ENCODE measurements around the gene MYO5B. TPM values are rescaled to one million over a fixed set of nuclear protein-coding genes. Genes with fewer than 3 reads are reported as not detected.

Gene MYO5B
- total and polyA plus RNA-seq, 10 of the 15 experiments (the other 5 are each of a cell fraction or from before 2014, with no cell fraction given) = 2.5 to 4.5 (median 3.3) TPM

GRCh38 chr18:50131591-50131990, 63.4 kb downstream of the MYO5B start:
- FAIRE-seq (no peak), DNase-seq (ENCODE audit: low read depth, low spot score) (peak; percentile 48), ATAC-seq (peak; percentile 89)
- no peaks in the 10 kb centered on the region for H3K79me2 ChIP-seq (ENCODE audit: control insufficient read depth, insufficient read depth, low read length)
- in situ Hi-C loops (cut with MboI) (no loop called here), intact Hi-C loops (cut with micrococcal nuclease; ENCODE audit: unreplicated experiment) (loop anchor here (10.0 kb wide), 2 partner anchors 53 to 223 kb away; no protein-coding TSS in a partner anchor)
- H3K4me2 ChIP-seq (ENCODE audit: control insufficient read depth, insufficient read depth) = no peak overlapping the region
- H3K4me3 ChIP-seq = no peak overlapping the region
- ChIA-PET SMC1A (ENCODE audit: uncharacterized antibody, unreplicated experiment) (interaction anchor here (1.1 to 7.7 kb wide), 13 partner anchors 9 to 225 kb away, joined by 3 to 107 read pairs (median 9); no protein-coding TSS in a partner anchor), RAD21 (ENCODE audit: unreplicated experiment) (interaction anchor here (0.9 to 4.5 kb wide), 16 partner anchors 10 to 225 kb away, joined by 3 to 40 read pairs (median 6); partner anchors contain the start of gene MYO5B), CTCF (interaction anchor here (1.0 to 4.7 kb wide), 10 partner anchors 11 to 225 kb away, joined by 3 to 16 read pairs (median 6); partner anchors contain the start of gene MYO5B), POLR2A (interaction anchor here (0.9 to 5.0 kb wide), 5 partner anchors 10 to 44 kb away, joined by 3 to 20 read pairs (median 3); no protein-coding TSS in a partner anchor)
- H3K9ac ChIP-seq (ENCODE audit: control insufficient read depth, insufficient read depth, low read length) = no peak overlapping the region
- H3K4me1 ChIP-seq (ENCODE audit: control insufficient read depth, insufficient read depth, low read length) = no peaks in the 10 kb centered on the region
- H3K36me3 ChIP-seq (ENCODE audit: control insufficient read depth in 2 of 2, insufficient read depth in 2 of 2, low read length in 1 of 2) = no peaks in the 10 kb centered on the region
- no peak overlapping the region for H2AFZ ChIP-seq (ENCODE audit: control insufficient read depth, low read depth, low read length)
- no peaks in the 10 kb centered on the region for H3K9me3 ChIP-seq (replicated peaks; ENCODE audit: control insufficient read depth, insufficient read depth, low read length)
- no TSS peak for BruUV-seq (replicated peaks)
- no peaks in the 10 kb centered on the region; a peak in 1 of 4 replicates for H3K27me3 ChIP-seq (replicated peaks in 1 of 2; ENCODE audit: control insufficient read depth in 2 of 2, insufficient read depth in 2 of 2, low read length in 1 of 2)
- no peaks in the 10 kb centered on the region for H4K20me1 ChIP-seq (ENCODE audit: control insufficient read depth, insufficient read depth)
- H3K27ac ChIP-seq (ENCODE audit: control insufficient read depth, insufficient read depth) = no peak overlapping the region
- TF ChIP-seq NBN (IDR thresholded peaks at IDR 0.05) (peak; percentile 79; the same call in 1 of the 2 replicates), ZNF24 (IDR thresholded peaks at IDR 0.05) (no peak), POLR2AphosphoS5 (IDR thresholded peaks at IDR 0.05; ENCODE audit: low read length) (no peak), SUPT20H (IDR thresholded peaks at IDR 0.05; ENCODE audit: borderline replicate concordance, control insufficient read depth, low read depth, low read length) (no peak), RELB (IDR thresholded peaks at IDR 0.05; ENCODE audit: low read depth) (peak; percentile 87), DPF2 (IDR thresholded peaks at IDR 0.05) (peak; percentile 91), MEF2B (IDR thresholded peaks at IDR 0.05; ENCODE audit: partially characterized antibody, poor library complexity, severe bottlenecking) (peak; percentile 33), YY1 (IDR thresholded peaks at IDR 0.05; ENCODE audit: low read depth, low read length) (no peak), BHLHE40 (IDR thresholded peaks at IDR 0.05; ENCODE audit: borderline replicate concordance in 1 of 2, low read depth in 2 of 2, low read length in 1 of 2) (peak in 1 of 2 experiments; percentile 49; a peak in 1 of 4 replicates), ATF7 (IDR thresholded peaks at IDR 0.05; ENCODE audit: low read depth) (peak; percentile 95), IKZF2 (IDR thresholded peaks at IDR 0.05) (peak; percentile 75 to 78; a peak in 2 of 4 replicates), HDAC2 (IDR thresholded peaks at IDR 0.05) (no peak), EP300 (IDR thresholded peaks at IDR 0.05; ENCODE audit: borderline replicate concordance in 1 of 2, control insufficient read depth in 1 of 2, low read depth in 2 of 2, low read length in 2 of 2) (peak; percentile 68; a peak in 2 of 4 replicates), POLR2A (IDR thresholded peaks at IDR 0.05; ENCODE audit: low read depth, low read length) (no peak), RBBP5 (conservative IDR thresholded peaks at IDR 0.05) (no peak), TCF7 (IDR thresholded peaks at IDR 0.05; ENCODE audit: borderline replicate concordance) (no peak), BCL11A (IDR thresholded peaks at IDR 0.05; ENCODE audit: low read depth, low read length) (peak; percentile 72)
- TF ChIP-seq, protein P1, sequence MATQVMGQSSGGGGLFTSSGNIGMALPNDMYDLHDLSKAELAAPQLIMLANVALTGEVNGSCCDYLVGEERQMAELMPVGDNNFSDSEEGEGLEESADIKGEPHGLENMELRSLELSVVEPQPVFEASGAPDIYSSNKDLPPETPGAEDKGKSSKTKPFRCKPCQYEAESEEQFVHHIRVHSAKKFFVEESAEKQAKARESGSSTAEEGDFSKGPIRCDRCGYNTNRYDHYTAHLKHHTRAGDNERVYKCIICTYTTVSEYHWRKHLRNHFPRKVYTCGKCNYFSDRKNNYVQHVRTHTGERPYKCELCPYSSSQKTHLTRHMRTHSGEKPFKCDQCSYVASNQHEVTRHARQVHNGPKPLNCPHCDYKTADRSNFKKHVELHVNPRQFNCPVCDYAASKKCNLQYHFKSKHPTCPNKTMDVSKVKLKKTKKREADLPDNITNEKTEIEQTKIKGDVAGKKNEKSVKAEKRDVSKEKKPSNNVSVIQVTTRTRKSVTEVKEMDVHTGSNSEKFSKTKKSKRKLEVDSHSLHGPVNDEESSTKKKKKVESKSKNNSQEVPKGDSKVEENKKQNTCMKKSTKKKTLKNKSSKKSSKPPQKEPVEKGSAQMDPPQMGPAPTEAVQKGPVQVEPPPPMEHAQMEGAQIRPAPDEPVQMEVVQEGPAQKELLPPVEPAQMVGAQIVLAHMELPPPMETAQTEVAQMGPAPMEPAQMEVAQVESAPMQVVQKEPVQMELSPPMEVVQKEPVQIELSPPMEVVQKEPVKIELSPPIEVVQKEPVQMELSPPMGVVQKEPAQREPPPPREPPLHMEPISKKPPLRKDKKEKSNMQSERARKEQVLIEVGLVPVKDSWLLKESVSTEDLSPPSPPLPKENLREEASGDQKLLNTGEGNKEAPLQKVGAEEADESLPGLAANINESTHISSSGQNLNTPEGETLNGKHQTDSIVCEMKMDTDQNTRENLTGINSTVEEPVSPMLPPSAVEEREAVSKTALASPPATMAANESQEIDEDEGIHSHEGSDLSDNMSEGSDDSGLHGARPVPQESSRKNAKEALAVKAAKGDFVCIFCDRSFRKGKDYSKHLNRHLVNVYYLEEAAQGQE (IDR thresholded peaks at IDR 0.05; ENCODE audit: low read depth, low read length) = no peak
- TF ChIP-seq, protein P2, sequence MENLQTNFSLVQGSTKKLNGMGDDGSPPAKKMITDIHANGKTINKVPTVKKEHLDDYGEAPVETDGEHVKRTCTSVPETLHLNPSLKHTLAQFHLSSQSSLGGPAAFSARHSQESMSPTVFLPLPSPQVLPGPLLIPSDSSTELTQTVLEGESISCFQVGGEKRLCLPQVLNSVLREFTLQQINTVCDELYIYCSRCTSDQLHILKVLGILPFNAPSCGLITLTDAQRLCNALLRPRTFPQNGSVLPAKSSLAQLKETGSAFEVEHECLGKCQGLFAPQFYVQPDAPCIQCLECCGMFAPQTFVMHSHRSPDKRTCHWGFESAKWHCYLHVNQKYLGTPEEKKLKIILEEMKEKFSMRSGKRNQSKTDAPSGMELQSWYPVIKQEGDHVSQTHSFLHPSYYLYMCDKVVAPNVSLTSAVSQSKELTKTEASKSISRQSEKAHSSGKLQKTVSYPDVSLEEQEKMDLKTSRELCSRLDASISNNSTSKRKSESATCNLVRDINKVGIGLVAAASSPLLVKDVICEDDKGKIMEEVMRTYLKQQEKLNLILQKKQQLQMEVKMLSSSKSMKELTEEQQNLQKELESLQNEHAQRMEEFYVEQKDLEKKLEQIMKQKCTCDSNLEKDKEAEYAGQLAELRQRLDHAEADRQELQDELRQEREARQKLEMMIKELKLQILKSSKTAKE (IDR thresholded peaks at IDR 0.05; ENCODE audit: low read depth, poor library complexity, severe bottlenecking) = peak; percentile 39
